ENCODE data around the gene SMARCD1. TPM values are rescaled to one million over a fixed set of nuclear protein-coding genes. Genes with fewer than 3 reads are reported as not detected.

Gene SMARCD1
- total and polyA plus RNA-seq, 8 donors: 2.9 to 75.9 (median 18.6) TPM

GRCh38 chr12:50043308-50043707, 41.8 kb upstream of the SMARCD1 start:
- no peaks in the 10 kb centered on the region for H3K9me3 ChIP-seq
- DNase-seq: no peak
- H3K36me3 ChIP-seq: no peaks in the 10 kb centered on the region
- 90 to 98% (median 97%) methylated on average over 2 of the region's 2 CpGs for WGBS, 5 donors
- H3K4me3 ChIP-seq: no peak overlapping the region
- TF ChIP-seq CTCF (IDR thresholded peaks at IDR 0.05) (no peak), POLR2A (IDR thresholded peaks at IDR 0.05) (no peak), POLR2AphosphoS5 (IDR thresholded peaks at IDR 0.05) (no peak), EP300 (IDR thresholded peaks at IDR 0.05) (no peak)
- no peaks in the 10 kb centered on the region for H3K27me3 ChIP-seq
- H3K4me1 ChIP-seq: peaks cover 0 to 9% (median 8%) of the 10 kb centered on the region in 4 donors
- intact Hi-C loops (cut with DNase I; ENCODE audit: low total_unique reads): no loop called here
- no peak overlapping the region for H3K27ac ChIP-seq

GRCh38 chr12:50043854-50044253, 41.3 kb upstream of the SMARCD1 start:
- H3K4me3 ChIP-seq: no peak overlapping the region
- H3K4me1 ChIP-seq: peaks cover 0 to 9% (median 7%) of the 10 kb centered on the region in 4 donors
- no peak overlapping the region for H3K27ac ChIP-seq
- no peaks in the 10 kb centered on the region for H3K9me3 ChIP-seq
- intact Hi-C loops (cut with DNase I; ENCODE audit: low total_unique reads): no loop called here
- no peaks in the 10 kb centered on the region for H3K27me3 ChIP-seq
- DNase-seq: no peak
- TF ChIP-seq POLR2A (IDR thresholded peaks at IDR 0.05) (no peak), EP300 (IDR thresholded peaks at IDR 0.05) (no peak), CTCF (IDR thresholded peaks at IDR 0.05) (no peak), POLR2AphosphoS5 (IDR thresholded peaks at IDR 0.05) (no peak)
- 73 to 87% (median 77%) methylated on average over 4 to 6 of the region's 6 CpGs for WGBS, 5 donors
- no peaks in the 10 kb centered on the region for H3K36me3 ChIP-seq

GRCh38 chr12:50047693-50048250, 37.4 kb upstream of the SMARCD1 start:
- Histone ChIP-seq H3K36me3 (no peaks in the 10 kb centered on the region), H3K4me1 (peaks cover 13 to 29% (median 24%) of the 10 kb centered on the region in 4 donors), H3K27me3 (no peaks in the 10 kb centered on the region), H3K9me3 (no peaks in the 10 kb centered on the region), H3K27ac (no peak overlapping the region), H3K4me3 (no peak overlapping the region)
- DNase-seq: no peak
- no peak for TF ChIP-seq EP300 (IDR thresholded peaks at IDR 0.05)
- TF ChIP-seq POLR2AphosphoS5 (IDR thresholded peaks at IDR 0.05): no peak
- no peak for TF ChIP-seq POLR2A (IDR thresholded peaks at IDR 0.05)
- no peak for TF ChIP-seq CTCF (IDR thresholded peaks at IDR 0.05)
- intact Hi-C loops (cut with DNase I; ENCODE audit: low total_unique reads): no loop called here
- 85 to 97% (median 91%) methylated on average over 7 of the region's 7 CpGs for WGBS, 5 donors

DNA sequence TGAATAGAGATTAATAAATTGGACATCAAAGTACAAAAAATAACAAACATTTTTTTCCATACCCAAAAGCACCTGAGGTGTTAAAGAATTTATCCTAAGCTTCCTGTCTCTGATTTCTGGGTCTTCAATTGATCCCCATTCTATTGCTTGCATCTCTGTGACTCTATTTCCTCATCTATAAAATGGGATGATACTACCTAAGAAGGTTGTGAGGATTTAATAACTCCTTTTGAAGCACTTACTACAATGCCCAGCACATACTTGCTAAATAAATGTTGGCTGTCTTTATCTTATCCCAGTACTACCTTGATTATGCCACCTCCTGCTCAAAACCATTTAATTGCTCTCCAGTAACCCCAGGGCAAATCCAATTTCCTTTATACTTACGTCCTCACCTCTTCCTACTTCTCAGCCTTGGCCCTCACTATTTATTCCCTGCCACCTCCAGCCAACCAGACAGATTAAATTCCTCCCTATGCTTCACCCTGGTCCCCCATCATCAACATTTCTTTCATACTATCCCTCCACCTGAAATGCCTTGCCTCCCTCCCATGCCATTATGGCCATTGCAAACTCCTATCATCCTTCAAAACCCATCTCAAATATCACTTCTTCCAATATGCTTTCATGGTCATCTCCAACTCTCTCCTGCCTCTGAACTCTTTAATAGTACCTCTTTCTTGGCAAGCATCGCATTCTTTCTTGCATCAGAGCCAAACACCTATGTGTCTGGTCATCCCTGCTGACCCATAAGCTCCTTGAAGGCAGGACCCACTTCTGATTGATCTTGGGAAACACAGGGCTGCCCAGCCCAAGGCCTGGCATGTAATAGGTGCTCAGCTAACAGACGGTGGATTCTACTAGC, 35.7 kb upstream of the SMARCD1 start:
- TF ChIP-seq POLR2A (IDR thresholded peaks at IDR 0.05) (no peak), POLR2AphosphoS5 (IDR thresholded peaks at IDR 0.05) (no peak), CTCF (IDR thresholded peaks at IDR 0.05) (no peak), EP300 (IDR thresholded peaks at IDR 0.05) (no peak)
- Histone ChIP-seq H3K27ac (peak overlapping the region in 1 of 5 donors; percentile 67), H3K9me3 (no peaks in the 10 kb centered on the region), H3K4me3 (no peak overlapping the region), H3K27me3 (no peaks in the 10 kb centered on the region), H3K4me1 (peaks cover 13 to 29% (median 24%) of the 10 kb centered on the region in 4 donors), H3K36me3 (no peaks in the 10 kb centered on the region)
- intact Hi-C loops (cut with DNase I; ENCODE audit: low total_unique reads): no loop called here
- DNase-seq: no peak
- WGBS, 5 donors: 57 to 73% (median 66%) methylated on average over 3 of the region's 3 CpGs
